GM20000 (cell line): ENCODE data around the gene KAT5.
"Not testable (repeated sequence)": the region's sequence is repeated elsewhere in the genome, so short reads cannot be mapped to it uniquely, and the experiment has no call there.

Experiments
- DNase-seq: peaks from one replicate; pipeline ENCODE4 v3.0.0; 2012; ENCODE audit warnings: low spot score
- TF ChIP-seq, protein P1 (sequence below): IDR thresholded peaks from 2 replicates; pipeline ENCODE4 v1.5.1; 2012; ENCODE audit warnings: mild to moderate bottlenecking, control low read depth; ENCODE audit errors: extremely low read depth, missing control alignments

KAT5 gene

DNA sequence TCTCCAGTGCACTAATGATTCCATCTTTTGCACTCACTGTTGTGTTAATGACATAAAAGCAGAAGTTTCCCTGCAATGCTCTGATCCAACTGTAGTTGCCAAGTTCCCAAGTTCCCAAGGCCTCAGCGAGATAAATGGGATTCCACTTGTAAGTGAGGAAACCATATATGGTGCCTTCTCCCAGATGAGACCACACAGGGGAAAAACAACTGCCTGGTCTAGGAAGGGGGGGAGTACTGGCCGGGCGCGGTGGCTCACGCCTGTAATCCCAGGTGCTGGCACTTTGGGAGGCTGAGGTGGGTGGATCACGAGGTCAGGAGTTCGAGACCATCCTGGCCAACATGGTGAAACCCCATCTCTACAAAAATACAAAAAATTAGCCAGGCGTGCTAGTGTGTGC, 26.1 kb upstream of the KAT5 start:
- no peak for DNase-seq
- TF ChIP-seq, protein P1, sequence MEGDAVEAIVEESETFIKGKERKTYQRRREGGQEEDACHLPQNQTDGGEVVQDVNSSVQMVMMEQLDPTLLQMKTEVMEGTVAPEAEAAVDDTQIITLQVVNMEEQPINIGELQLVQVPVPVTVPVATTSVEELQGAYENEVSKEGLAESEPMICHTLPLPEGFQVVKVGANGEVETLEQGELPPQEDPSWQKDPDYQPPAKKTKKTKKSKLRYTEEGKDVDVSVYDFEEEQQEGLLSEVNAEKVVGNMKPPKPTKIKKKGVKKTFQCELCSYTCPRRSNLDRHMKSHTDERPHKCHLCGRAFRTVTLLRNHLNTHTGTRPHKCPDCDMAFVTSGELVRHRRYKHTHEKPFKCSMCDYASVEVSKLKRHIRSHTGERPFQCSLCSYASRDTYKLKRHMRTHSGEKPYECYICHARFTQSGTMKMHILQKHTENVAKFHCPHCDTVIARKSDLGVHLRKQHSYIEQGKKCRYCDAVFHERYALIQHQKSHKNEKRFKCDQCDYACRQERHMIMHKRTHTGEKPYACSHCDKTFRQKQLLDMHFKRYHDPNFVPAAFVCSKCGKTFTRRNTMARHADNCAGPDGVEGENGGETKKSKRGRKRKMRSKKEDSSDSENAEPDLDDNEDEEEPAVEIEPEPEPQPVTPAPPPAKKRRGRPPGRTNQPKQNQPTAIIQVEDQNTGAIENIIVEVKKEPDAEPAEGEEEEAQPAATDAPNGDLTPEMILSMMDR: no peak

DNA sequence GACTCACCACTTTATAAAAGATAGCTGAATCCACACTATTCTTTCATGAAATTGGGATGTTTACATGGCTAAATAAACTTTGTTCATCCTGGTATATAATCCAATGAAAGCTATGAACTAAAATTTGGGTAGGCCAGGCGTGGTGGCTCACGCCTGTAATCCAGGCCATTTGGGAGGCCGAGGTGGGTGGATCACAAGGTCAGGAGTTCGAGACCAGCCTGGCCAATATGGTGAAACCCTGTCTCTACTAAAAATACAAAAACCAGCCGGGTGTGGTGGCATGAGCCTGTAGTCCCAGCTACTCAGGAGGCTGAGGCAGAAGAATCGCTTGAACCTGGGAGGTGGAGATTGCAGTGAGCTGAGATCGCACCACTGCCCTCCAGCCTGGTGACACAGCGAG, 20.2 kb upstream of the KAT5 start:
- not testable (repeated sequence) for DNase-seq

DNA sequence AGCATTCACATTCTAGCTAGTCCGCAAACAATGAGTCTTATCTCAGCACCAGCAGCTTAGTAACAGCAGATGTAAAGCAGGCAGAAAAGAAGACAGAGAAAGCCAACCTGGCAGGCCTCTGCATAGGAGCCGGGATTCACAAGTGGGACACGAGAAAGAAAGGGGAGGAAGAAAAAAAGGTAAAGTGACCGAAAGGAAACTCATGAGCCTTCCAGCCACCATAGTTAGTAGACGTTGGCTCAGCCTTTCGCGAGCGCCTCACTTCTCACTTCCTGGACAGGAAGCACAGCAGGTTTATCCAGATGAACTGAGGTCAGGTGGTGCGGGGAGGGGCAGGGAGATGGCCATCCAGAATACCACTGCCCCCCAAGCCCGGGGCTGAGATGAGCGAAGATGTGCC, 19.7 kb upstream of the KAT5 start:
- TF ChIP-seq, protein P1: no peak
- no peak for DNase-seq

DNA sequence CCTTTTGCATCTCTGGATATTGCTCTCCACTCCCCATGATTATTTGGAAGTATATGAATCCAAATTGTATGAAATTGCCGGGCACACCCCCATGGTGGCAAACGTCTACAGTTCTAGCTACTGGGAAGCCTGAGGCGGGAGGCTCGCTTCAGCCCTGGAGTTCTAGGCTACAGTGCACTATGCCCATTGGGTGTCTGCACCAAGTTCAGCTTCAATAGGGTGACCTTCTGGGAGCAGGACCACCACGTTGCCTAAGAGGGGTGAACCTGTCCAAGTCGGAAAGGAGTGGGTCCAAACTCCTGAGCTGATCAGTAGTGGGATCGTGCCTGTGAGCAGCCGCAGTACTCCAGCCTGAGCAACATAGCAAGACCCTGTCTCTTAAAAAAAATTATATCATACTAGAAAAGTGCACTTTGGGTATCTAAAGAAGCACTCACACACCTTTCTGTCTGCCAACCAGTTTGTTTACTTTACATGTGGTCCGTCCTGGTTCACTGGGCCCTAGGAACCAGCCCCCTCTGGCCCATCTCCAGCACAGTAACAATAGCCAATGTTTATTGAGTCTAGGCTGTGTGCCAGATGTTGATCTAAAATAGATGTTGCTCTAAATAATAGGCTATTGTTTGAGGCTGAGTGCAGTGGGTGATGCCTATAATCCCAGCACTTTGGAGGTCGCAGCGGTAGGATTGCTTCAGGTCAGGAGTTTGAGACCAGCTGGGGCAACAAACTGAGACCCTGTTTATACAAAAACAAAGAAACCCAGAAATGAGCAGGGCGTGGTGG, 16.4 kb upstream of the KAT5 start:
- TF ChIP-seq, protein P1: no peak
- DNase-seq: no peak

DNA sequence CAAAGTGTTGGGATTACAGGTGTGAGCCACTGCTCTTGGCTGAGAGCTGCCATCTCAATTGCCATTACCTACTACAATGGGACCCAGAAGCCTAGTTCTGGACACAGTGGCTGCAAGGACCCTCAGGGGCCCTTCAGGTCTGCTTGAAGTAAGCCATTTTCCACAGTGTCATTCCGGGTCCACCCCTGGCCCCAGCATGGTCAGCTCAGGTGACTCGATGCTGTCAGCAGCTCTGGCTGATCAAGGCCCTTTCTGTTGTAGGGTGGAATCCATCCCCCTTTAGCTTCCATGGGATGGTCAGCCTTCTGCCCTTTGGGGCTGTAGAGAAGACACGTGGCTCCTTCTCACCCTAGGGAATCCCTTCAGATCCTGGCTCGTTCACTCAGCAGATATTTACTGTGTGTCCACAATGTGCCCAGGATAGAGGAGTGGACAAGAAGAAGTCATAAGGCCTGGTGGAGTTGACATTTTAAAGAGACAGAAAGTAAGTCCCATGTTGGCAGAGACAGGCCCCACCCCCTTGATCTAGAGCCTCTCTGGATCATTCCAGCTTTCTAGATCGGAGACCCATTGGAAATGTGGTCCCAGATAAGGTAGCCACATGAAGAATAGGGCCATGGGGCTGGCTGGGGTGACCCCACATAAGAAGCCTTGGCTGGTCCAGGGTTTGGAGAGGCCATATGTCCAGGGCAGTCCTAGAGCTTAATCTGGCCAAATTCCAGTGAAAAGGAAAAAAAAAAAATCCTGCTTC, 15.1 kb upstream of the KAT5 start:
- TF ChIP-seq, protein P1: no peak
- DNase-seq: no peak

DNA sequence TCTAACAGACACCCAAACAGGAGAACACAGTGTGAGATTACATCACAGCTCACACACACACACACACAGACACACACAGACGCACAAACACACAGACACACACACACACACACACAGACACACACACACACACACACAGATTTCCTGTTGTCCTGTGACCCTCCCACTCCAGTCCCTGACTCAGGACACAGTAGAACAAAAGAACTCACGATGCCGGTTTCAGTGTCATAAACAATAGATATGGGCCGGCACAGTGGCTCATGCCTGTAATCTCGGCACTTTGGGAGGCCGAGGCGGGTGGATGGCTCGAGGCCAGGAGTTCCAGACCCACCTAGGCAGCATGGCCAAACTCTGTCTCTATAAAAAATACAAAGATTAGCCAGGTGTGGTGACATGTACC, 13.8 kb upstream of the KAT5 start:
- no peak for DNase-seq
- TF ChIP-seq, protein P1: no peak

DNA sequence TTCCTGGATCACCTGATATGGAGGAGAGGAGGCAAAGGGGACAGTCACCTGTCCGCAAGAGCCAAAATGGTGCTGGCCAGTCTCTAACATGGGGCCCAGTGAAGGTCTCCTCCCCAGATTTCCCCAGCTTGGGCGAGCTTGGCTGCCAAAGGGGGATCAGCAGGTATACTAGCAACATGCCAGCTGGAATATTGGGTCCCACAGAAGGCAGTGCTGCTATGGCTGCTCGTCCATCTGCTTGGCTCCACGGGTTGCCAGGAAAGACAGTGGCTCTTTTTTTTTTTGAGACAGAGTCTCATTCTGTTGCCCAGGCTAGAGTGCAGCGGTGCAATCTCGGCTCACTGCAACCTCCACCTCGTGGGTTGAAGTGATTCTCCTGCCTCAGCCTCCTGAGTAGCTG, 12.7 kb upstream of the KAT5 start:
- TF ChIP-seq, protein P1: no peak
- no peak for DNase-seq
